ENCODE data around the gene UCK2.

UCK2 gene

DNA sequence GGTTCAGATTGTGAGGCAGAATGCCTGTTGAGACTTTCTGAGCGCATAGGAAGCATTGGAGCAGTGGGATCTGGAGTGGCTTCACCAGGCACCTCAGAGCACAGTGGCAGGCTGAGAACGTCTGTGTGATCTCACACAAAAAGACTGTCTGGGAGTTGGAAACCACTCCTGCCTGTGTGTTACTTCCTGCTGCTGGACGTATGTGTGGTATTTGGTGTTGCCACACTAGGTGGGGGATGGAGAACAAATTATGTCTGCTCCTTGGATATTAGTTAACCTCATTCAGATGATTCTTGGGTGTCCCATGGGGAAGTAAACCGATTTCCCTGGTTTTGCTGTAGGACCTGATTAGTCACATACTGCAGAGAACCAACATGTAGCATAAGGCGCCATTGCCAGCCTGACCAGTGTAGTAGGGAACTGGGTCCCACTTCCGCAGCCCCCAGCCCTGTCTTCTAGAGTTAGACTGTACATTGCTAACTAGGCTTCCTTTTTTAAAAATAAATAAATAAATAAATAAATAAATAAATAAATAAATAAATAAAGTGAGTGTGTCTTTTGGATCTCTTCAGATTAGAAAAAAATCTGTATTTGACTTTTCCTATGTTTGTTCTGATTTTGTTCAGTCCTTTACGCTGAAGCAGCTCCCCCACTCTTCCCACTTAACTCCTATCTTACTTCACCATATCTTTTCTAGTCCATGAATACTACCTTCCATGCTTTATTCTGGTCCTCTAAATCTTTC lies 26.9 kb downstream of the UCK2 start:
- H3K79me2 ChIP-seq (ENCODE audit: control insufficient read depth, low read length), result peaks cover 95% of the 10 kb centered on the region
- H3K9me3 ChIP-seq (ENCODE audit: control insufficient read depth, insufficient read depth, low read length), result no peaks in the 10 kb centered on the region
- peaks cover 19% of the 10 kb centered on the region for H3K4me1 ChIP-seq (ENCODE audit: control insufficient read depth, low read length)
- no peak overlapping the region for H3K4me2 ChIP-seq (ENCODE audit: low read length)
- H3K27me3 ChIP-seq (ENCODE audit: control insufficient read depth, low read length), result no peaks in the 10 kb centered on the region
- no peak overlapping the region for H3K27ac ChIP-seq (ENCODE audit: low read depth, low read length)
- peaks cover 29% of the 10 kb centered on the region; the same call in 1 of the 2 replicates for H4K20me1 ChIP-seq (ENCODE audit: control insufficient read depth, insufficient read depth, low read depth, low read length)
- no peaks in the 10 kb centered on the region for H3K9me2 ChIP-seq (replicated peaks; ENCODE audit: control insufficient read depth, low read length)
- H3K36me3 ChIP-seq (ENCODE audit: control insufficient read depth, low read length), result no peaks in the 10 kb centered on the region
- no peak overlapping the region for H3K4me3 ChIP-seq (ENCODE audit: low read length)
- H3F3A ChIP-seq (ENCODE audit: control insufficient read depth, insufficient read depth), result no peaks in the 10 kb centered on the region
- no peak for TF ChIP-seq EZH2phosphoT487 (IDR thresholded peaks at IDR 0.05; ENCODE audit: borderline replicate concordance, low read length)
- TF ChIP-seq, protein P1, sequence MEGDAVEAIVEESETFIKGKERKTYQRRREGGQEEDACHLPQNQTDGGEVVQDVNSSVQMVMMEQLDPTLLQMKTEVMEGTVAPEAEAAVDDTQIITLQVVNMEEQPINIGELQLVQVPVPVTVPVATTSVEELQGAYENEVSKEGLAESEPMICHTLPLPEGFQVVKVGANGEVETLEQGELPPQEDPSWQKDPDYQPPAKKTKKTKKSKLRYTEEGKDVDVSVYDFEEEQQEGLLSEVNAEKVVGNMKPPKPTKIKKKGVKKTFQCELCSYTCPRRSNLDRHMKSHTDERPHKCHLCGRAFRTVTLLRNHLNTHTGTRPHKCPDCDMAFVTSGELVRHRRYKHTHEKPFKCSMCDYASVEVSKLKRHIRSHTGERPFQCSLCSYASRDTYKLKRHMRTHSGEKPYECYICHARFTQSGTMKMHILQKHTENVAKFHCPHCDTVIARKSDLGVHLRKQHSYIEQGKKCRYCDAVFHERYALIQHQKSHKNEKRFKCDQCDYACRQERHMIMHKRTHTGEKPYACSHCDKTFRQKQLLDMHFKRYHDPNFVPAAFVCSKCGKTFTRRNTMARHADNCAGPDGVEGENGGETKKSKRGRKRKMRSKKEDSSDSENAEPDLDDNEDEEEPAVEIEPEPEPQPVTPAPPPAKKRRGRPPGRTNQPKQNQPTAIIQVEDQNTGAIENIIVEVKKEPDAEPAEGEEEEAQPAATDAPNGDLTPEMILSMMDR (IDR thresholded peaks at IDR 0.05; ENCODE audit: low read depth, low read length, poor library complexity, severe bottlenecking), result no peak

DNA sequence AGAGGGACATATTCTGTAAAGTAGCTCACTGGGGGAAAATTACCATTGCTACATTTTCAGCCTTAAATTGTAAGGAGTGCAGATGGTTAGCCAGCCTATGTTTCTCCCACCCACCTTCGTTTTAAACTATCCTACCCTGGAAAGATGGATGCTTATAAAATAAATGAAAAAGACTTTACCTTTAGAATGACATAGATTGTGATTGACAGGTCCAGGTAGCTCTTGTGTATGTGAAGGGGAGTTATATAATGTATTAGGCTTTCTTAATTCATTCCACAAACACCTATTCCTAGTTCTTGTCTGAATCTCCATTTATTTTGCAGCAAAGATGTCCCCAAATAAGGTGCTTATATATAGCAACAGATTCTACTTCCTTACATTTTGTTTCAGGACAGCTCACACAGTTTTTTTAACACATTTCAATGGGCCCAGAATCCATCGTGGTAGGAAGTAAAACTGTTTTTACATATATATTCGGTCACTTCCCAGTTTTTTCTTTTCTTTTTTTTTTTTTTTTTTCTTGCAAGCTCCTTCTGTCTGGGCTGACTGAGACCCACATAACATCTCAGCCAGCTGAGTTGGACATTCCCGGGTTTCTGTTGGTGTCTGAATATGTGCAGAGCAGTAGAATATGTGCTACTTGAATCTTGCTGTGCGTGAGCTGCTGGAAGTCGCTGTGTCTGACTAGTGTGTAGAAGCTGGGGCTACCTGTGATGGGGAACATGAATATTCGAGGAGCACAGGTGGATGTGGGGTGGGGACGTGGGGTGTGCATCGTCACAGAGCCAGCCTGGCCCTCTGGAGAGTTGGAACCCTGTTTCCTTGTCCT lies 27.8 kb downstream of the UCK2 start:
- Histone ChIP-seq H3K4me3 (ENCODE audit: low read length) (no peak overlapping the region), H3K9me2 (replicated peaks; ENCODE audit: control insufficient read depth, low read length) (no peaks in the 10 kb centered on the region), H3K4me2 (ENCODE audit: low read length) (no peak overlapping the region), H3K27me3 (ENCODE audit: control insufficient read depth, low read length) (no peaks in the 10 kb centered on the region), H3K36me3 (ENCODE audit: control insufficient read depth, low read length) (no peaks in the 10 kb centered on the region), H3K4me1 (ENCODE audit: control insufficient read depth, low read length) (peaks cover 17% of the 10 kb centered on the region), H4K20me1 (ENCODE audit: control insufficient read depth, insufficient read depth, low read depth, low read length) (peaks cover 37% of the 10 kb centered on the region; the same call in 1 of the 2 replicates), H3K9me3 (ENCODE audit: control insufficient read depth, insufficient read depth, low read length) (no peaks in the 10 kb centered on the region), H3K79me2 (ENCODE audit: control insufficient read depth, low read length) (peaks cover 95% of the 10 kb centered on the region), H3F3A (ENCODE audit: control insufficient read depth, insufficient read depth) (no peaks in the 10 kb centered on the region), H3K27ac (ENCODE audit: low read depth, low read length) (no peak overlapping the region)
- TF ChIP-seq, protein P1 (IDR thresholded peaks at IDR 0.05; ENCODE audit: low read depth, low read length, poor library complexity, severe bottlenecking), result no peak
- TF ChIP-seq EZH2phosphoT487 (IDR thresholded peaks at IDR 0.05; ENCODE audit: borderline replicate concordance, low read length), result no peak

DNA sequence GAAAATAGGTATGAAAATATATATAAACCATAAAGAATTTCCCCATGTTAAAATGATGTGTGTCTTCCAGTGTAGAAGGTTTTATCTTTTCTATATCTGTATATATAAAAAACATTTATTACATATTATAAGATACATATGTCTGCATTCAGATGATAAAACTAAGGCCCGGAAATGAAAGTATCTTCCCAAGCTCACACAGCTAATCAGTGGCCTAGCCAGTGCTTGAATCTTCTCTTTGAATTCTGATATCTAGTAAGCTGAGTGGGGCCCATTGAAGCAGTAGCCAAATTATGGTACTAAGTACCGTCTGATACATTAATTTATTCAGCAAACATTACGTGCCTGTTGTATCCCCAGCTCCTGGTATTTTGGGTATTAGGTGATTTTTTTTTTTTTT lies 28.6 kb downstream of the UCK2 start:
- H3K4me1 ChIP-seq (ENCODE audit: control insufficient read depth, low read length), result peaks cover 16% of the 10 kb centered on the region
- H3K9me2 ChIP-seq (replicated peaks; ENCODE audit: control insufficient read depth, low read length), result no peaks in the 10 kb centered on the region
- H3K27ac ChIP-seq (ENCODE audit: low read depth, low read length), result no peak overlapping the region
- H3K79me2 ChIP-seq (ENCODE audit: control insufficient read depth, low read length), result peaks cover 98% of the 10 kb centered on the region
- TF ChIP-seq, protein P1 (IDR thresholded peaks at IDR 0.05; ENCODE audit: low read depth, low read length, poor library complexity, severe bottlenecking), result no peak
- no peak for TF ChIP-seq EZH2phosphoT487 (IDR thresholded peaks at IDR 0.05; ENCODE audit: borderline replicate concordance, low read length)
- H3K4me3 ChIP-seq (ENCODE audit: low read length), result no peak overlapping the region
- no peaks in the 10 kb centered on the region for H3K27me3 ChIP-seq (ENCODE audit: control insufficient read depth, low read length)
- H3K4me2 ChIP-seq (ENCODE audit: low read length), result no peak overlapping the region
- no peaks in the 10 kb centered on the region for H3K9me3 ChIP-seq (ENCODE audit: control insufficient read depth, insufficient read depth, low read length)
- peaks cover 37% of the 10 kb centered on the region; the same call in 1 of the 2 replicates for H4K20me1 ChIP-seq (ENCODE audit: control insufficient read depth, insufficient read depth, low read depth, low read length)
- H3F3A ChIP-seq (ENCODE audit: control insufficient read depth, insufficient read depth), result no peaks in the 10 kb centered on the region
- H3K36me3 ChIP-seq (ENCODE audit: control insufficient read depth, low read length), result no peaks in the 10 kb centered on the region
